Ishikawa (cell line): ENCODE data around the gene THSD4.

ENCODE experiments used
- EGR1 ChIP-seq: IDR thresholded peaks from 2 replicates; pipeline ENCODE4 v1.6.1; 2012
- EP300 ChIP-seq: IDR thresholded peaks from 2 replicates; pipeline ENCODE4 v1.6.1; 2012; ENCODE audit warnings: borderline replicate concordance
- NFIC ChIP-seq: IDR thresholded peaks from 2 replicates; pipeline ENCODE4 v1.6.1; 2012
- TAF1 ChIP-seq: IDR thresholded peaks from 2 replicates; pipeline ENCODE4 v1.6.1; 2012; ENCODE audit warnings: low read depth, mild to moderate bottlenecking
- ZBTB7A ChIP-seq: IDR thresholded peaks from 2 replicates; pipeline ENCODE4 v1.6.1; 2012; ENCODE audit warnings: low read depth
- TF ChIP-seq, protein P1 (sequence below): IDR thresholded peaks from 2 replicates; pipeline ENCODE4 v1.6.1; 2012

DNA sequence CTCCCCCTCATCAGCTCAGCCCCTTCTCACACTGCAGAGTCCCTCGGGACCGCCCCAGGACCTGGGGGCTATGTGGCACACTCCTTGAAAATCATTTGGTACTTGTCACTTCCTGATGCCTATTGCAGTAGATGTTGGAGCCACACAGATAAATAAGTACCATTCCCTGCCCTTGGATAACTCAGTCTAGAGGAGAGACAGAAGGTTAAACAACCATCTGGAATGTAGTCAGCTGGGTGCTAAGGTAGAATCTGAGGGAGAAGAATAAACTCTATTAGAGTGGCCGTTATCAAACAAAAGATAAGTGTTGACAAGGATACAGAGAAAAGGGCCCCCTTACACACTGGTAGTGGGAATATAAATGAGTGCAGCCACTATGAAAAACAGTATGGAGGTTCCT is 582.8 kb downstream of the THSD4 start:
- TF ChIP-seq EGR1 (no peak), EP300 (no peak), TAF1 (no peak), NFIC (no peak), ZBTB7A (no peak)
- TF ChIP-seq, protein P1, sequence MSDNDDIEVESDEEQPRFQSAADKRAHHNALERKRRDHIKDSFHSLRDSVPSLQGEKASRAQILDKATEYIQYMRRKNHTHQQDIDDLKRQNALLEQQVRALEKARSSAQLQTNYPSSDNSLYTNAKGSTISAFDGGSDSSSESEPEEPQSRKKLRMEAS, result no peak
